Endothelial cell of umbilical vein (primary cell): ENCODE data around the gene CPEB1. TPM values are rescaled to one million over a fixed set of nuclear protein-coding genes. Genes with fewer than 3 reads are reported as not detected.

Experiments
- BruUV-seq: library from RNA; stranded (reverse); fragments of 400-500 nt; replicated peaks from 2 replicates; lab custom pipeline; 2021; lab: Mats Ljungman, UMichigan
- CTCF ChIA-PET: fragments of 300-600, 350-600 bp; sonication (Branson Sonifier 250); formaldehyde crosslinking; loops from one replicate; lab custom pipeline; 2021; ENCODE audit warnings: antibody characterized with exemption, inconsistent platforms; lab: Charles Lee
- POLR2A ChIA-PET: fragments of 300-600, 350-600 bp; sonication (Branson Sonifier 250); formaldehyde crosslinking; loops from one replicate; lab custom pipeline; 2021; ENCODE audit warnings: antibody characterized with exemption, inconsistent platforms; lab: Charles Lee
- DNase-seq: peaks from one replicate; pipeline ENCODE4 v3.0.0-alpha.2; 2011; ENCODE audit warnings: low read depth, low spot score
- FAIRE-seq: peaks from 2 replicates; lab custom pipeline; 2011; peaks lifted over from hg19 to GRCh38; lab: Jason Lieb, UNC
- H2AFZ ChIP-seq: 2 replicates; pipeline ENCODE4 v1.6.0; 2012; ENCODE audit warnings: low read depth, low read length, control low read depth, inconsistent platforms
- H3K27ac ChIP-seq: 2 replicates; pipeline ENCODE4 v1.5.1; 2011; ENCODE audit warnings: low read depth, mild to moderate bottlenecking, control low read depth, low read length, moderate library complexity; ENCODE audit not compliant: insufficient read depth
- H3K27me3 ChIP-seq, 2 experiments: 2 replicates each; pipeline versions ENCODE4 v1.6.0 to v1.6.1; 2011; ENCODE audit warnings: low read length in 2 of 2, mixed read lengths in 1 of 2; ENCODE audit not compliant: control insufficient read depth in 2 of 2, insufficient read depth in 2 of 2
- H3K36me3 ChIP-seq, 2 experiments: 2 replicates in 1 of 2; 3 replicates in 1 of 2; pipeline ENCODE4 v1.5.1; 2011; ENCODE audit warnings: low read length in 2 of 2, mild to moderate bottlenecking in 1 of 2, moderate library complexity in 1 of 2; ENCODE audit not compliant: control insufficient read depth in 2 of 2, insufficient read depth in 2 of 2; ENCODE audit errors: extremely low read depth in 1 of 2
- H3K4me1 ChIP-seq: 3 replicates; pipeline ENCODE4 v1.5.1; 2011; ENCODE audit warnings: mild to moderate bottlenecking, low read length; ENCODE audit not compliant: control insufficient read depth, insufficient read depth; ENCODE audit errors: extremely low read depth
- H3K4me2 ChIP-seq: 2 replicates; pipeline ENCODE4 v1.6.1; 2011; ENCODE audit warnings: low read length, control low read depth, mixed read lengths; ENCODE audit not compliant: insufficient read depth
- H3K4me3 ChIP-seq, 3 experiments: fragments of 200-600 bp in 1 of 3; sonication (generic), shearing (Covaris generic) in 1 of 3; replicated peaks in 1 of 3; 2 replicates each; pipeline ENCODE4 v1.5.1; 2011 to 2016; ENCODE audit warnings: control low read depth in 3 of 3, low read length in 3 of 3, mild to moderate bottlenecking in 2 of 3, inconsistent platforms in 1 of 3, low read depth in 1 of 3, moderate library complexity in 1 of 3; ENCODE audit not compliant: insufficient read depth in 1 of 3
- H3K79me2 ChIP-seq: 2 replicates; pipeline ENCODE4 v1.6.0; 2012; ENCODE audit warnings: low read length, inconsistent platforms; ENCODE audit not compliant: control insufficient read depth, insufficient read depth
- H3K9ac ChIP-seq: replicated peaks from 2 replicates; pipeline ENCODE3; 2011; ENCODE audit warnings: low read length, control low read depth; ENCODE audit not compliant: insufficient read depth; ENCODE audit errors: extremely low read depth
- H3K9me1 ChIP-seq: replicated peaks from 3 replicates; pipeline ENCODE4 v1.6.0; 2011; ENCODE audit warnings: mild to moderate bottlenecking, low read length; ENCODE audit not compliant: control insufficient read depth, insufficient read depth; ENCODE audit errors: extremely low read depth
- H3K9me3 ChIP-seq: replicated peaks from 2 replicates; pipeline ENCODE4 v1.5.1; 2012; ENCODE audit warnings: low read length, inconsistent platforms; ENCODE audit not compliant: control insufficient read depth, insufficient read depth
- H4K20me1 ChIP-seq: replicated peaks from 2 replicates; pipeline ENCODE3; 2011; ENCODE audit warnings: mild to moderate bottlenecking, low read length; ENCODE audit not compliant: control insufficient read depth, insufficient read depth; ENCODE audit errors: extremely low read depth
- CTCF ChIP-seq, 2 donors: IDR thresholded peaks; 1 replicate in 1 of 2; 2 replicates in 1 of 2; pipeline ENCODE4 v1.5.1; 2011; ENCODE audit warnings: low read length in 2 of 2, mild to moderate bottlenecking in 2 of 2, moderate library complexity in 2 of 2, control low read depth in 1 of 2, inconsistent platforms in 1 of 2, low read depth in 1 of 2; ENCODE audit not compliant: insufficient read depth in 1 of 2; ENCODE audit errors: extremely low read depth in 1 of 2
- EZH2 ChIP-seq: IDR thresholded peaks from 2 replicates; pipeline ENCODE4 v1.6.1; 2012; ENCODE audit warnings: borderline replicate concordance, low read depth, mild to moderate bottlenecking, moderate library complexity, low read length, inconsistent platforms; ENCODE audit not compliant: severe bottlenecking
- FOS ChIP-seq: IDR thresholded peaks from 2 replicates; pipeline ENCODE4 v1.6.1; 2011; ENCODE audit warnings: mild to moderate bottlenecking, low read length, moderate library complexity, borderline replicate concordance; ENCODE audit not compliant: insufficient read depth
- GATA2 ChIP-seq: IDR thresholded peaks from 2 replicates; pipeline ENCODE4 v1.7.0; 2011; ENCODE audit warnings: low read depth, mild to moderate bottlenecking, moderate library complexity, mixed read lengths, low read length; ENCODE audit not compliant: insufficient read length, insufficient read depth
- JUN ChIP-seq: IDR thresholded peaks from 2 replicates; pipeline ENCODE4 v1.6.1; 2011; ENCODE audit warnings: borderline replicate concordance, low read depth; ENCODE audit not compliant: insufficient read length, insufficient read depth
- MAX ChIP-seq: IDR thresholded peaks from 2 replicates; pipeline ENCODE4 v1.6.1; 2011; ENCODE audit not compliant: insufficient read depth, insufficient read length
- MYC ChIP-seq: IDR thresholded peaks from one replicate; pipeline ENCODE4 v1.6.1; 2011; ENCODE audit warnings: mild to moderate bottlenecking, low read depth, low read length
- POLR2A ChIP-seq: IDR thresholded peaks from 2 replicates; pipeline ENCODE4 v1.6.1; 2012; ENCODE audit warnings: low read depth, mild to moderate bottlenecking, control low read depth, low read length
- POLR2AphosphoS5 ChIP-seq: IDR thresholded peaks from 2 replicates; pipeline ENCODE4 v1.6.1; 2012; ENCODE audit warnings: low read depth, mild to moderate bottlenecking, control low read depth, low read length, moderate library complexity; ENCODE audit not compliant: insufficient read depth
- dilution Hi-C: fragments of 300-500 bp; cut with MboI; formaldehyde crosslinking; loops from one replicate; pipeline ENCODE4 v1.15.0; 2019; ENCODE audit warnings: low sequenced_read_pairs; ENCODE audit not compliant: extremely low pct_ligation_motif_present
- intact Hi-C: fragments of 100-400 bp; cut with micrococcal nuclease; formaldehyde crosslinking; loops from one replicate; pipeline ENCODE4 v1.10.0; 2022
- polyA plus RNA-seq, 4 experiments: library from polyadenylated mRNA; depleted of rRNA in 3 of 4; stranded (reverse) in 3 of 4; unstranded in 1 of 4; fragments of >200 nt; gene quantifications; 2 replicates each; pipeline versions ENCODE4 v1.2.1 to v1.2.3, GENCODE V29; 2011 to 2012; ENCODE audit warnings: missing spikeins in 1 of 4
- total RNA-seq: library from RNA; stranded (reverse); gene quantifications from 2 replicates; pipeline ENCODE4 v1.2.3, GENCODE V29; 2021

Gene CPEB1
- total and polyA plus RNA-seq, 2 donors (not counting 3 experiments of a cell fraction or from before 2014, with no cell fraction given): not detected

GRCh38 chr15:82570721-82571508 is 76.2 kb downstream of the CPEB1 start:
- Histone ChIP-seq H3K79me2 (no peaks in the 10 kb centered on the region), H3K27me3 (peaks cover 3 to 12% of the 10 kb centered on the region in 2 experiments), H3K4me3 (no peak overlapping the region), H2AFZ (no peak overlapping the region), H3K4me1 (no peaks in the 10 kb centered on the region), H3K36me3 (no peaks in the 10 kb centered on the region), H4K20me1 (no peaks in the 10 kb centered on the region), H3K9me3 (no peaks in the 10 kb centered on the region), H3K27ac (no peak overlapping the region), H3K9ac (no peak overlapping the region), H3K9me1 (no peaks in the 10 kb centered on the region), H3K4me2 (no peak overlapping the region)
- FAIRE-seq (no peak), DNase-seq (no peak)
- POLR2A ChIA-PET: no interaction called here
- BruUV-seq: no TSS peak
- no peak for TF ChIP-seq JUN
- no peak for TF ChIP-seq MYC
- intact Hi-C loops (no loop called here), dilution Hi-C loops (no loop called here)
- CTCF ChIA-PET: interaction anchor here (1.6 kb wide), 1 partner anchor 11 kb away, joined by 3 read pairs; no protein-coding TSS in a partner anchor

GRCh38 chr15:82569834-82570233 is 77.3 kb downstream of the CPEB1 start:
- Histone ChIP-seq H3K79me2 (no peaks in the 10 kb centered on the region), H3K27ac (no peak overlapping the region), H3K27me3 (peaks cover 3 to 12% of the 10 kb centered on the region in 2 experiments), H3K9me1 (no peaks in the 10 kb centered on the region), H3K9me3 (no peaks in the 10 kb centered on the region), H4K20me1 (no peaks in the 10 kb centered on the region), H2AFZ (no peak overlapping the region), H3K4me3 (no peak overlapping the region), H3K36me3 (no peaks in the 10 kb centered on the region), H3K4me2 (no peak overlapping the region), H3K4me1 (no peaks in the 10 kb centered on the region), H3K9ac (no peak overlapping the region)
- dilution Hi-C loops (no loop called here), intact Hi-C loops (no loop called here)
- ChIA-PET CTCF (interaction anchor here (1.0 to 1.6 kb wide), 2 partner anchors 12 to 39 kb away, joined by 3 read pairs; no protein-coding TSS in a partner anchor), POLR2A (no interaction called here)
- TF ChIP-seq JUN (no peak), MAX (no peak), EZH2 (no peak), POLR2A (no peak), CTCF (IDR thresholded peaks at IDR 0.05; ENCODE audit: extremely low read depth in 1 of 2, insufficient read depth in 1 of 2, low read depth in 1 of 2, low read length in 2 of 2) (no peak), FOS (no peak), MYC (no peak), GATA2 (no peak), POLR2AphosphoS5 (no peak)
- no peak for FAIRE-seq
- no TSS peak for BruUV-seq
- DNase-seq: no peak
